Activated CD4-positive, alpha-beta T cell treated with anti-CD3 and anti-CD28 coated beads, Interleukin-2, amount 50 U/mL, for 24 hours (primary cell): ENCODE data around the gene ACOX1.

Experiments used
- DNase-seq, 2 donors: peaks; one replicate each; pipeline ENCODE4 v3.0.0-alpha.2; 2020; ENCODE audit warnings: low read depth in 1 of 2, low spot score in 1 of 2

Gene ACOX1

DNA sequence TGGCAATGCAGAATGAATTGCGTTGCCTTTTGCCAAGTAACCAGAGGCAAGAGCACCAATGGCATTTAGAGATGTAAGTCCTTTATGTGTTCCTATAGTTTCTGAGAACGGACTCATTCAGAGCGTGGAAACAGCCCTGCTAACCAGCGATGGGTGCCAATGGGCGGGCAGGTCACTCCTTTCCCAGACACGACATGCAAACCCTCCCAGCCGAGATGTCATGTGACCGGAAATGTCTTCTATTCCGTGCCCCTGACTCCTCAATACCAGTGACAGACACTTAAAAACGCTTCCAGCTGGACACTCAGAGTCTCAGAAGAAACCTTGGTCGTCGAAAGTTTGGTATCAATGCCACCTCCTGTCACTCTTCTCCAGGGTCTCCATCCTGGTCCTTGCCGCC lies 41.3 kb downstream of the ACOX1 start:
- no peak for DNase-seq

DNA sequence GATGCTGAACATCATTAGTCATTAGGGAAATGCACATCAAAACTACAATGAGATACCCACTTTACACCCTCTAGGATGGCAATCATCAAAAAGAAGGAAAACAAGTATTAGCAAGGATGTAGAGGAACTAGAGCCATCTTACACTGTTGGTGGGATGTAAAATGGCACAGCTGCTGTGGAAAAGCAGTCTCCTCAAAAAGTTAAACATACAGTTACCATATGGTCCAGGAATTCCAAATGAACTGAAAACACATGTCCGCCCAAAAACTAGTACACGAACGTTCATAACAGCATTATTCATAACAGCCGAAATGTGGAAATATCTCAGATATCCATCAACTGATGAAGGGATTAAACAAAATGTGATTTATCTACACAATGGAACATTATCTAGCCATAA lies 45.2 kb downstream of the ACOX1 start:
- DNase-seq = no peak

DNA sequence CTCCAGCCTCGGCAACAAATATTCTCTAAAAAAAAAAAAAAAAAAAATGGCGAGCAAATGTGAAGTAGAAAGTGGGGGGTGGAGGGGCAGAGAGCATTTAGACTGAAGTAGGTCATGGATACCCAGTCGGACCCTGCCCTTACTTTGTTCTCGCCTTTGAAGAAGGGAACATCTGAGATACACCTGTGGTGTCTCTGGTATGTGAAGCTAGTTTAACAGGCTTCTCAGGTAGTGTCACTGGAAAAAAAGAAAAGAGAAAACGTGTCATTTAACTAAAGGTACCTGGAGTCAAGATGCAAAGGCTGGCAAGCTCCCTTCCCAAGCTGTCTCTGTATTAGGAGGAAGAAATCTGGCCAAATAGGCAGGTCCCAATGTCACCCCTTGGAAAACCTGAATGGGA lies 46.1 kb downstream of the ACOX1 start:
- no peak for DNase-seq

DNA sequence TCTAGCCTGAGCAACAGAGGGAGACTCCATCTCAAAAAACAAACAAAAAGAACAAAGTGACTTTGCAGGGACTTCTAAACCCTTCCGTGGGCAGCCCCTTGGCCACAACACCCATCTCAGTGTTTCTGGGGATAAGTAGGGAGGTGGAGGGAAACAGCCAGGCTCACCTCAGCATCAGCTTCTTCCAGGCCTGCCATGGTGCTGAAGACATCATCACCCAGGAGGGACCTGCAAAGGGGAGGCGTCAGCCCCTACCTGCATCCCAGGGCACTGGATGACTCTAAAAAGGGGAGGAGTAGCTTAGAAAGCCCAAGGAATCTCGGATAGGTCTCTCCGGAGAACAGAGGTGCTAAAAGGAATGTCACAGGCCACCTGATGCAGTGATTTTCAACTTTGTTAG lies 47.9 kb downstream of the ACOX1 start:
- DNase-seq = no peak

DNA sequence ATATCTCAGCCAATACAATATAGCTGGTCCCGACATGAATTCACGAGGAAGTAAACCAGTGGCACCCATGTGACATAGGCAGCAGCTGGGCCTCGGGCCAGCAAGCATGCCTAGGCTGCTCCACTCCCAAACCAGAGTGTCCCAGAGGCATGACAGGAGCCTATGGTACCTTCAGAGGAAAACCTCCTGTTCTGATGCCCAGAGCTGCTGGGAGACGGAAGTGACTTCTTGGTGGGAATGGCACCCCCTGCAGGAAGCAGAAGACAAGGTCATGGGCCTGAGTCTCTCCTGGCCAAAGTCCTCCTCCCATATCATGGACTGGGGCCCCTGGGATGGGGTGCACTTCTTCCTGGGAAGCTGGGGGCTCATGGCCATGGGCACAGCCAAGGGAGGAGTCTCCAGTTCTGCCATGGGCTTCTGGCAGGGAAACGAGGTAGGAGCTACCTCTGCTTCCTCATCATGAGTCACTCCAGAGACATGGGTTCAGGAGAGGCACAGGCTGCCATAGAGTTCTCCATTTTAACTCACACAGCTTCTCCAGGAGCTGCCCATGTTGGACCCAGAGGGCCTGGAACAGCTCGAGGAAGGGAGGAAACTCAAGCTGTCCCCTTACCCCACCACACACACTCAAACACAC lies 51.6 kb downstream of the ACOX1 start:
- DNase-seq = no peak

DNA sequence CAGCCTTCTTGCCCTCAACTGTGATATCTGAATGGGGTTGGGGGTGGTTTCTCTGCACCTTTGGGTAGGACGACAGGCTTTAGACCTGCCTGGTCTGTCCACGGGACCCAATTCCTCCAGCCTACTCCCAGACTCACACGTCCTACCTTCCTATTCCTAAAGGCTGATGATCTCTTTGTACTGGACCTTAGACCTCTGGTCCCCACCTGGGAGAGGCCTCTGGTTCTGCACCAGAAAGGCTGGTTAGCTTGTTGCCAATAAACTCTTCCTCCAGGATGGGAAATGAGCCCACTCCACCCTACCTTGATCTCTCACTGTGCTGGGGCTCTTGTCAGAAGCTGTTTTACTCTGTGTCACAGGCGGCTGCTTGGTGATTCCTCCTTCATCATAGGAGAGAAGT lies 52.5 kb downstream of the ACOX1 start:
- DNase-seq = no peak

DNA sequence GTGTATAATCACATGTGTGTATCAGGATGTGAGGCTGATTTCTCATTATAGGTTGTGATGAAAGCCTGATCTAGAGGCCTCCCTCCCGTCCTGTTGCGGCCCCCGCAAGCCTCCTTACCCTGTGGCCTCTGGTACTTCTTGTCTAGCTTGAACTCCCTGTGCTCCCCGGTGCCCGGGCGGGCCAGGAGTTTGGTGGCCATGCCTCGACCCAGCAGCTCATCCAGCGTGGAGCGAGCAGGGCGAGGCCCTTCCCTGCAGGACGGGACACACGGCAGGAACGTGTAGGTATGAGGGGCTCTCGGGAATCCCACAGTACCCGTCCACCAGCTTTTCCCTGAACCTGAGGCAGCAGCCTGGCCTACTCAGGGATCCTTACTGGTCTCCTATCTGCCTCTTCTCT lies 53.1 kb downstream of the ACOX1 start:
- no peak for DNase-seq

DNA sequence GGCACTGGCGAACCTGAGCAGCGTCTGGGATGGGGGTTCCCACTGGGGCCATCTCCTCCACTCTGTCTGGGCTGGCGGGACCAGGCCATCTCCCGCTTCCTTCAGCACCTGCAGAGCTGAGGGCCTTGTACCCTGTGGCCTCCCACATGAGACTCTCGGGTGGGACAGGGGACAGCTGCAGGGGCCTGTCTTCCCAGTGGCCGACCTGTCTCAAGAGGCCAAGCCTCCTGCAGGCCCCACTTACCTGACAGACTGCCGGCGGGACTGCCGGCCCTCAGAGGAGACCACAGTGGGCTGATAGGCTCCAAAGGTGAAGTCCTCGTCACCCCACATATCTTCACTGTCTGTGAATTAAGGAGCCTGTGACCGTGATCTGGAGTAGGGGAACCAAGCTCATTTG lies 53.9 kb downstream of the ACOX1 start:
- DNase-seq = no peak

DNA sequence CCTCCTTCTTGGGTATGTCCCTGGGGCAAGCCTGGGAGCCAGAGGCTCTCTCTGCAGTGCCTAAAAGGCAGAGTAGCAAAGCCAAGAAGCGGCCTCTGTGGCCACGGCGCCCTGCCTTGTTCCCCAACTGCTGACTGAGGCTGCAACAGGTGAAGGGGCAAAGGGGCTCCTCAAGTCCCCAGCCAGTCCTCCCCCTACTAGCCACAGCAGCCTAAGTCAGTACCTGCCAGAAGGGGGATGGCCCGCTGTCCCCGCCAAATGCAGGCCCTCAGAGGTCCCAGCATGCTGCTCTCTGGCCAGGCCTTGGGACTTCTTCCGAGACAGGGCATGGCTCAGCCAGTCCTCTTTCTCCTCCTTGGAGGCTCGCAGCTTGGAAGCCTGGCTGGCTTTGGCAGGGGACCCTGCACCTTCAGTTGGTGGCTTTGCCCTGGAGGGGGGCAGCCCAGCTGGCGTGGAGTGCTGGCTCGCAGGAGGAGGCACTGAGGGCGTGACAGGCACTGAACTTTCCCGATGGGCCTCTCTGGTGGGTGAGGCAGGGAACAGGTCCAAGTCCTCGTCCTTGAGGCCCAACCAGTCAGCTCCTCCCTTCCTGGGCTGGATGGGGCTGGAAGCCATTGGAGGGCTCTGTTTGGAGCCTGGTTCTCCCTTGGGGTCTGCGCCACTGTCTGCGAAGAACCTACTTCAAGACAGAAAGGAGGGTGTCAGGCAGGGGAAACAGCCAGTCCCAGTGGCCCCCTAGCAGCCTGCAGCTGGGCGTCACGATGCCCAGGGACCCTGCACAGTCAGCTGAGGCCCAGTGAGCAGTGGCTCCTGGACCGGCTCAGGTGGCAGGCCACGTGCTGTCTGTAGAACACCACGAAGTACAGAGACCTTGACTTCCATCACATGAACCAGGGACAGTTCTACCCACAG lies 55.7 kb downstream of the ACOX1 start:
- DNase-seq = no peak

DNA sequence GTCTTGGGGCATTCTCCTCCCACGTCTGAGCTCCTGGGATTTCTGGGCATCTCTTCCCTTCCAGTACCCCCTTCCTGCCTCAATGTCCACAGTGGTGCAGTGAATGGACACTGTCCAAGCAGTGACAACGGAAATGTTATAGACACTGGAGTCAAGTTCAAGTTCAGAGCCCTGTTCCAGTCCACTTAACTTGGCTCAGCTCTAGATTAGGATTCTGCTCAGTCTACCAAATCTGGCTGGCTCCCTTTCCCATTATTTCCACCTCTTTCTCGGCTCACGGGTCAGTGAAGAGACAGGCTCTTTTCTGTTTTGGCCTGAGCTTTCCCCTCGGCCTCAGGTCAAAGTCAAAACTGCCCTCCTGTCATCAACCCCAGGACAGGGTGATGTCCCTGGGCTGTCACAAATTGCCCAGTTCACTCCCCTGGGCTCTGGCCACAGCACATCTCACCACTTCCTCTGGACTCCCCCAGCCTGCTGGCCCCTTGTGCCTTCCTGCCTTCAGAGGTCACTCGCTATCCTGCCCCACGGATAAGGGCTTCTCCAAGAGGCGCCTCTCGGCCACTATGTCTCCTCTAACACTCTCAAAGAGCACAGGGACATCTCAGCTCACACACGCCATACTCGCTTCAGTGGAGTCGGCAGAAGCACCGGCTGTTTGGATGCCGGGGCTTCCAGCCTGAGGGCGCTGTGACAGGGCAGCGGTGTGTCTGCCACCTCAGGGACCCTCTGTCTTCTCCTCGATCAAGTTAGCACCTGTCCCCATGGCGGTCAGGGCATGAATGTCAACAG lies 56.6 kb downstream of the ACOX1 start:
- no peak for DNase-seq

DNA sequence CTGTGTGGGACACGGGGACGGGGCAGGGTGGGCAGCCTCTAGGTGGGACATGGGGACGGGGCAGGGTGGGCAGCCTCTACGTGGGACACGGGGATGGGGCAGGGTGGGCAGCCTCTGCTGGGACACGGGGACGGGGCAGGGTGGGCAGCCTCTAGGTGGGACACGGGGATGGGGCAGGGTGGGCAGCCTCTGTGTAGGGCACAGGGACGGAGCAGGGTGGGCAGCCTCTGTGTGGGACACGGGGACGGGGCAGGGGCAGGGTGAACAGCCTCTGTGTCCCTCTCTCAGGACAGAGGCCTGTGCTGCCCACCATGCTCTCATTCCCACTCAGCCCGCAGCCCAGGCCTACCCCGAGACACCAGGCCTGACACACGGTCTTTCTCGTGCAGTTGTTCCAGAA lies 57.4 kb downstream of the ACOX1 start:
- no peak for DNase-seq

DNA sequence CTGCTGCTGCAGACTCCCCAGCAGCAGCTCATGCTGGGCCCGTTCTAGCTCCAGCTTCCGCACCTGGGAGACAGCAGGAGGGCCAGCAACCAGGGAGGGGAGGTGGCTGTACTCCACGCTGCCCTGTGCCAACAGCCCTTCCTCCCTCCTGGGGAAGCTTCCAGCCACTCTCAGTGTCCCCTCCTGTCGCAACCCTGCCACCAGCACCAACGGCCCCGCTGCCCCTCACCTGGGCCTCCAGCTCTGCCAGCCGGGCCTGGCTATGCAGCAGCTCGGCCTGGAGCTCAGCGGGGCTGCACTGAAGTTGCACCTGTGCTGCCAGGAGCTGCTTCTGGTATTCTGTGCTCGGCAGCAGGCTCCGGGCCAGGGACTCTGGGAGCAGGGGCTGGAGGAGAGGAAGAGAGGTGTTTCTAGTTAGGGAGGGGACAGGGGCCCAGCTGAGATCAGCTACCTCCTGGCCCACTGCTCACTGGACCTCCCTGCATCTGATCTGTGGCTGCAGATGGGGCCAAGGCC lies 58.9 kb downstream of the ACOX1 start:
- DNase-seq = no peak

DNA sequence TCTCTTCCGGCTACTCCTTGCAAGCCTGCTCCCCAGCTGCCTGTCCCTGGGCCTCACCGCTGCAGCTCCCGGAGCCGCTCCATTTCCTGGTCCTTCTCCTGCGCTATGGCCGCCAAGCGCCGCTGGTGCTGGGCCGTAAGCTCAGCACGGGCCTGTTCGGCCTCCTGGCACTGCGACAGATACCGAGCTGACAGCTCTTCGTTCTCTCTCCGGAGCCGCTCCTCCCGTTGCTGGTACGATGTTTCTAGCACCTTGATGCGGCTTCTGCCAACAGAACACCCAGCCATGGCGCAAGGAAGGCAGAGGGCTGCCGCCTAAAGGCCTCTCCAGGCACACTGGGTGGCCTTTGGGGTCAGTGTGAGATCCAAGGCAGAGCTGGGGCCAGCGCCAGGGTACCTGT lies 59.4 kb downstream of the ACOX1 start:
- DNase-seq = no peak

DNA sequence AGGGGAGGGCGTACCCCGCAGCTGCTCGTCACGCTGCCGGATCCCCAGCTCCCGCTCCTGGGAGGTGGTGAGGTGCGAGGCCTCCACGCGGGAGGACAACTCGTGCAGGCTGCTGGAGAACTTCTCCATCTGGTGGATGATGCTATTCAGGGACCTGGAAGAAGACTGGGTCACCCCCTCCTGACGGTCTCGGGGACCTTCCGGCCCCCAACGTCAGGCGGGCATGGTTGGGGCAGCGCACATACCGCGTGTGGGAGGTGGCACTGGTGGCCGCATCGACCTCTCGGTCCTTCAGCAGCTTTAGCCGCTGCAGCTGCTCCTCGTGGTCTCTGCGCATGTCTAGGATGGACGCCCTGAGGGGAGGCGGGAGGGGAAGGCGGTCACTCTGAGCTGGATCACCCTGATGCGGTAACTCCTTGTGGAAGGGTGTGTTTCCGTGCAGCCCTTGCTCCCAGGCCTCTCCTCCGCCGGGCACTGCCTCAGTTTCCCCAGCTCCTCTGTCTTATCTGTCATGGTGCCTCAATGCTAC lies 61.0 kb downstream of the ACOX1 start:
- no peak for DNase-seq

DNA sequence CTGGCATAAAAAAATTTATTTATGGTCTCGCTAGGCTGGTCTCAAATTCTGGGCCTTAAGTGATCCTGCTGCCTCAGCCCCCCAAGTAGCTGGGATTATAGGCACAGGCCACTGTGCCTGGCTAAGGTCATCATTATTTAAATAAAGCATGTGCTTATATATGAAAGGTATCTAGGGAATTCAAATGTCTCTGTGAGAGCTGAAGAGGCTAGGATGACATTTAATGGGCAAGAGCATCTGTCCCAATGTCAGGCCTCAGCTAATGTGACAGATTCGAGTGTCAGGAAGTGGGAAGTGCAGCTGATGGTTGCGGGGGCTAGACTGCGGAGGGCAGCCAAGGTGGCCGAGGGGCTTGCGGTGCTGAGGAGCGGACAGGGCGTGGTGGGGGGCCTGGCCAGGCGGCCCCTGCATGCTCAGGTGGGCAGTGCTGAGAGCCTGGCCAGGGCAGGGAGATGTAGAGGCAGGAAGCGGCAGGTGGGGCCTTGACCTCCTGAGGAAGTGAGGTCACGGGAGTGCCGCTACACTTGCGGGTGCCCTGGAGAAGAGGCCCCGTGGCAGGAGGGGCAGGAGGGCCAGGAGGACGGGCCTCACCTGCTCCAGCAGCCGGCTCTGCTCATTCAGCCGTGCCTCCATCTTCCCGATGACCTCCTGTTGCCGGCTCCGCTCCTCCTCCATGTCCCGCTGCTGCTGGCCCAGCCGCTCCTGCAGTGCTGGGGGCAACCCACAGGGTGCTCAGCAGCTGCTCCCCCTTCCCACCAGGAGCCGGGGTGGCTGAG lies 61.6 kb downstream of the ACOX1 start:
- DNase-seq = no peak

DNA sequence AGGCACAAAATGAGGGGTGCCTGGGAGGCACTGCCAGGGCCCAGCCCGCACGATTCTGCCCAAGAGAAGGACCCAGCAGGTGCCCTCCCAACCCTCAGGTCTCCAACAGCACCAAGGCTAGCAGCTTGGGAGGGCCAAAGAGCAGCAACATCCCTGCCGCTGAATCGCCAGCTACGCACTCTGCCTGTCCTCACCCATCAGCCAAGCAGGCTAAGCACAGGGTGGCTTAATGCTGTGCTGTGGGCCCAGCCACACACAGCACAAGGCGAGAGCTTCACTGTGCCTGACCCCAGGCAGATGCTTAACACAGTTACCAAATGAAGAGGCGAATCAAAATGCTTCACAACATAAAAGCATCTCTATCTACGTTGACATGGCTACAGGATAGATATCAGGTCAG lies 63.7 kb downstream of the ACOX1 start:
- DNase-seq = no peak

DNA sequence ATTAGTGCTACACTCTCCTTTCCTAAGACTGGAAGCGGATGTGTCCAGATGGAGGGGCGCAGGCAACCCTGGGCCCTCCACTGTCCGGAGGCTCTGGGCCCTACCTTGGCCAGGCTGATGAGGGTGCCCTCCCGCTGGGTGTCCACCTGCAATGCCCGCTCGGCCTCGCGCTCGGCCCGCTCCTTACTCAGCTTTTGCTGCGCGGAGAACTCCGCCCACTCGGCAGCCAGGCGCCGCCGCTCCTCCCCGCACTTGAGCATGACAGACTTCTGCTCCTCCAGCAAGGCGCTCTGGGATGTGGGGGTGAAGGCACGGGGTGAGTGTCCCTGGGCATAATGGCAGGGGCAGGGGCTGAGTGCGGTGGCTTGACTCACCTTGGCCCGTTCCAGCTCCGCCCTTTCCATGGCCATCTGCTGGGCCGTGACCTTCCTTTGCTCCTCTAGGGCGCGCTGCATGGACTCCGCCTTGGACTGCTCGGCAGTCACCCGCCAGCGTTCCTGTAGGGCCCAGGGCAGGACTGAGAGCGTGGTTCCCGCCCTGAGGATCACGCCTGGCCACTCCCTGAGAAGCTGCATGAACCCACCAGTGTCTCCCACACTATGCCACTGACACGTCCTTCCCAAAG lies 64.2 kb downstream of the ACOX1 start:
- DNase-seq = no peak

DNA sequence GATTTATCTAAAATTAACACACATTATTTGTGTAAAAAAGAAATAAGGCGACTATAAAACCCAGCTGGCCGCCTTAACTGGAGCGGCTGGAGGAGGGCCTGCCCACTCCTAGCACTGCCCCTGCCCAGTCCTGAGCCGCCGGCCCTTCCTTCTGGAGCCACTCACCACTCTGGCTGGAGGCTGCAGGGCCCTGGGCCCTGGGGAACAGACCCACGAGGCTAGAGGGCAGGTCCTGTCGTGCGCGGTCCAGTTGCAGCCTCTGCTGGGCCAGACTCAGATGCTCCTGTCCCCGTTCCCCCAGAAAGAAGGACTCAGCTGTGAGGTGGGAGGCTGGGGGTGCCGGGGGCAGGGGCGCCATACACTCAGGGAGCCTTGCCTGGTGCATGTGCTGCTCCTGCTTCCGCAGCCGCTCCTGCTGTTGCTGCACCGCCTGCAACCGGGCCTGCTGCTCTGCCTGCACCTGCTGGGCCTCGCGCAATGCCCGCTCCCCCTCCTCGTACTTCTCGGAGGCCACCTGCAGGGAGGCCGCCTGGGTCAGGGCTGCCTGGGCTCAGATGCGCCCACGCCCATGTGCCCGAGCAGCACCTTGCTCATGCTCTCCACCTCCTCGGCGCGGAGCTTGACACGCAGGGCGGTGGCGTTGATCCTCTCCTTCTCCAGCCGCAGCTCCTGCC lies 65.3 kb downstream of the ACOX1 start:
- no peak for DNase-seq

DNA sequence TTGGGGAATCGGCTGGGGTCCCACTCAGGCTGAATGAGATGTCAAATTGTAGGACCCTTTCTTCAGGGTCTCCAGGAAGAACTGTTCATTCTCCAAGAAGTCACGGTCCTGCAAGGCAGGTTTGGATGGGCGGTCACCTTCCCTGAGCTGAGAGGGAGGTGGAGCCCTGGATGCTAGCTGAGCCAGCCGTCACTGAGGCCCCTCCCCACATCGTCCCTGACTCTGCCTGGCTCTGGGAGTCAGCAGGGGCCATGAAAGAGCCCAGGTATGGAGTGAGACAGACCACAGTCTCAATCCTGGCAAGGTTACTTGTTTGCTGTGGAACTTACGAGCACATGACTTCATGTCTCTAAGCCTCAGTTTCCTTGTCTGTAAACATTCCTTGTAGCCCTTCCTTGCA lies 68.3 kb downstream of the ACOX1 start:
- DNase-seq = no peak

DNA sequence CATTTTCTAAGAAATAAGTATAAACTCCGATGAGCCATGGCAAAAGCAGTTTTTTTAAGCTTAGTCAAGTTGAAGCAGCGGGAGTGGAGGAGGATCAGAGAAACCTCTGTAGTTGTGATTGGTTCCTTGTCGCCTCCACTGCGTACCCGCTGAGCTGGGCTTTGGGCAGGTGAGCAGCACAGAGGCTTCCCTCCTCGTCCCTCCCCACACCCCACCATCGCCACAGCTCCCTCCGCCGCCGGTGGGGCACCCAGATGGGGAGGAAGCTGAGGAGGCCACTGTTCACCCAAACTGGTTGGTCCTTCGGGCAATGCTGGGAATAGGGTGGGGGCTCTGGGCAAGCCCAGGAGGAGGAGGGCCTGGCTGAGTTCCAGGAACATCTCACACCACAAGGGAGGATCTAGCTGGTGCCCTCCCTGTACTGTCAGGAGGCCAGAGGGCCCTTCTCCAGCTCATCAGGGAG lies 69.1 kb downstream of the ACOX1 start:
- no peak for DNase-seq
